IMR-90 (cell line): Measurements from ENCODE around the gene IGFL3.

Experiments
- BHLHE40 ChIP-seq: fragments of 150-350 bp; IDR thresholded peaks from 2 replicates; pipeline ENCODE4 v1.6.1; 2016; ENCODE audit warnings: mild to moderate bottlenecking, low read depth, low read length
- CEBPB ChIP-seq: IDR thresholded peaks from 2 replicates; pipeline ENCODE4 v1.6.1; 2012; ENCODE audit warnings: low read depth, low read length, improper control_type of control experiment
- CTCF ChIP-seq: conservative IDR thresholded peaks from 2 replicates; pipeline ENCODE4 v1.5.1; 2012; ENCODE audit warnings: mild to moderate bottlenecking, low read depth, low read length, improper control_type of control experiment
- FOS ChIP-seq: fragments of 150-350 bp; IDR thresholded peaks from 2 replicates; pipeline ENCODE4 v1.6.1; 2016; ENCODE audit warnings: low read depth, low read length
- MAFK ChIP-seq: IDR thresholded peaks from 2 replicates; pipeline ENCODE4 v1.6.1; 2012; ENCODE audit warnings: low read depth, low read length, improper control_type of control experiment
- MXI1 ChIP-seq: IDR thresholded peaks from 2 replicates; pipeline ENCODE4 v1.6.1; 2012; ENCODE audit warnings: low read depth, mild to moderate bottlenecking, low read length, moderate library complexity, borderline replicate concordance
- NFE2L2 ChIP-seq: fragments of 150-350 bp; IDR thresholded peaks from 2 replicates; pipeline ENCODE4 v1.6.1; 2016; ENCODE audit warnings: low read depth, mild to moderate bottlenecking, low read length
- POLR2A ChIP-seq: IDR thresholded peaks from 2 replicates; pipeline ENCODE4 v1.6.1; 2012; ENCODE audit warnings: mild to moderate bottlenecking, low read depth, low read length
- RAD21 ChIP-seq: IDR thresholded peaks from 2 replicates; pipeline ENCODE4 v1.6.1; 2012; ENCODE audit warnings: low read length, improper control_type of control experiment
- RFX5 ChIP-seq: IDR thresholded peaks from 2 replicates; pipeline ENCODE4 v1.8.0; 2012; ENCODE audit warnings: low read depth, mild to moderate bottlenecking, low read length, moderate library complexity
- SMC3 ChIP-seq: fragments of 150-350 bp; IDR thresholded peaks from 2 replicates; pipeline ENCODE4 v1.6.1; 2016; ENCODE audit warnings: low read depth, mild to moderate bottlenecking, antibody characterized with exemption, low read length, moderate library complexity
- USF2 ChIP-seq: fragments of 150-350 bp; IDR thresholded peaks from 2 replicates; pipeline ENCODE4 v1.6.1; 2017; ENCODE audit warnings: mild to moderate bottlenecking, antibody characterized with exemption, low read length, low read depth

- TF ChIP-seq FOS (no peak), CTCF (no peak), MXI1 (no peak), SMC3 (no peak), POLR2A (no peak), CEBPB (no peak), BHLHE40 (no peak), NFE2L2 (no peak), MAFK (no peak), RFX5 (no peak), RAD21 (no peak), USF2 (no peak)
These were observed 13.1 kb downstream of the IGFL3 start for GRCh38 chr19:46111376-46111775.
